HG03045 (cell line): ENCODE results near the gene DOCK3.
"Not testable (repeated sequence)": the region's sequence is repeated elsewhere in the genome, so short reads cannot be mapped to it uniquely, and the experiment has no call there.

Source experiments
- ATAC-seq: cut with Tn5 transposase; IDR thresholded peaks from one replicate; pipeline ENCODE4 v1.9.1; 2021; ENCODE audit warnings: mild to moderate bottlenecking, moderate library complexity; ENCODE audit not compliant: unreplicated experiment

Gene DOCK3

GRCh38 chr3:51092141-51092540, 417.4 kb downstream of the DOCK3 start:
- not testable (repeated sequence) for ATAC-seq

GRCh38 chr3:51094838-51095237, 420.1 kb downstream of the DOCK3 start:
- not testable (repeated sequence) for ATAC-seq

- no peak for ATAC-seq
Observed at GRCh38 chr3:51099794-51100535, 425.2 kb downstream of the DOCK3 start.

GRCh38 chr3:51100536-51100851, 425.8 kb downstream of the DOCK3 start:
- ATAC-seq = no peak

GRCh38 chr3:51102396-51102795, 427.7 kb downstream of the DOCK3 start:
- ATAC-seq = no peak

GRCh38 chr3:51106242-51106876, 431.6 kb downstream of the DOCK3 start:
- ATAC-seq = no peak

GRCh38 chr3:51110586-51110985, 435.9 kb downstream of the DOCK3 start:
- no peak for ATAC-seq

GRCh38 chr3:51122944-51123343, 448.2 kb downstream of the DOCK3 start:
- ATAC-seq = no peak

GRCh38 chr3:51123531-51123930, 448.8 kb downstream of the DOCK3 start:
- no peak for ATAC-seq

GRCh38 chr3:51131607-51132006, 456.9 kb downstream of the DOCK3 start:
- ATAC-seq = not testable (repeated sequence)

GRCh38 chr3:51137715-51138114, 463.0 kb downstream of the DOCK3 start:
- no peak for ATAC-seq

- no peak for ATAC-seq
Observed at GRCh38 chr3:51139616-51140015, 464.9 kb downstream of the DOCK3 start.

GRCh38 chr3:51141573-51141972, 466.8 kb downstream of the DOCK3 start:
- ATAC-seq = no peak

GRCh38 chr3:51145811-51146585, 471.3 kb downstream of the DOCK3 start:
- ATAC-seq = no peak

- ATAC-seq = no peak
Observed at GRCh38 chr3:51146781-51147180, 472.1 kb downstream of the DOCK3 start.

- ATAC-seq = no peak
Observed at GRCh38 chr3:51156147-51156546, 481.4 kb downstream of the DOCK3 start.

- no peak for ATAC-seq
Observed at GRCh38 chr3:51163051-51163450, 488.3 kb downstream of the DOCK3 start.

- no peak for ATAC-seq
Observed at GRCh38 chr3:51173518-51174271, 499.0 kb downstream of the DOCK3 start.

- ATAC-seq = no peak
Observed at GRCh38 chr3:51176923-51177322, 502.2 kb downstream of the DOCK3 start.

GRCh38 chr3:51186446-51186845, 511.7 kb downstream of the DOCK3 start:
- ATAC-seq = not testable (repeated sequence)

- no peak for ATAC-seq
Observed at GRCh38 chr3:51190199-51190598, 515.5 kb downstream of the DOCK3 start.
